Stimulated activated naive B cell treated with anti-CD40 and anti-IgM and Interleukin-4, amounts not matched to agents 10 μg/mL and 1 μg/mL and 100 μg/mL, for 72 hours (primary cell): ENCODE measurements around the gene JPH3.
A peak's percentile ranks its signal among the peaks of the same experiment; 100 is the strongest.

ENCODE experiments used
- ATAC-seq, 2 donors: fragments of 150-1000 bp; cut with Tn5 transposase; replicated peaks; 2 replicates each; pipeline ENCODE4 v1.10.0; 2021; ENCODE audit warnings: moderate library complexity in 1 of 2
- DNase-seq: peaks from one replicate; pipeline ENCODE4 v3.0.0; 2021
- H3K27ac Mint-ChIP-seq: one replicate; pipeline ENCODE4 v1.8.0; 2022; ENCODE audit warnings: mild to moderate bottlenecking, mixed read lengths
- H3K27me3 Mint-ChIP-seq, 2 donors: one replicate each; pipeline ENCODE4 v1.8.0; 2022; ENCODE audit warnings: mixed read lengths in 2 of 2
- H3K36me3 Mint-ChIP-seq, 2 donors: one replicate each; pipeline ENCODE4 v1.8.0; 2022; ENCODE audit warnings: mixed read lengths in 2 of 2, mild to moderate bottlenecking in 1 of 2
- H3K4me1 Mint-ChIP-seq, 2 donors: one replicate each; pipeline ENCODE4 v1.8.0; 2022; ENCODE audit warnings: mixed read lengths in 2 of 2, mild to moderate bottlenecking in 1 of 2
- H3K4me3 Mint-ChIP-seq, 2 donors: one replicate each; pipeline ENCODE4 v1.8.0; 2022; ENCODE audit warnings: mild to moderate bottlenecking in 2 of 2, mixed read lengths in 2 of 2, moderate library complexity in 1 of 2
- H3K9me3 Mint-ChIP-seq, 2 donors: one replicate each; pipeline ENCODE4 v1.8.0; 2022; ENCODE audit warnings: mixed read lengths in 2 of 2, mild to moderate bottlenecking in 1 of 2

JPH3 gene

DNA sequence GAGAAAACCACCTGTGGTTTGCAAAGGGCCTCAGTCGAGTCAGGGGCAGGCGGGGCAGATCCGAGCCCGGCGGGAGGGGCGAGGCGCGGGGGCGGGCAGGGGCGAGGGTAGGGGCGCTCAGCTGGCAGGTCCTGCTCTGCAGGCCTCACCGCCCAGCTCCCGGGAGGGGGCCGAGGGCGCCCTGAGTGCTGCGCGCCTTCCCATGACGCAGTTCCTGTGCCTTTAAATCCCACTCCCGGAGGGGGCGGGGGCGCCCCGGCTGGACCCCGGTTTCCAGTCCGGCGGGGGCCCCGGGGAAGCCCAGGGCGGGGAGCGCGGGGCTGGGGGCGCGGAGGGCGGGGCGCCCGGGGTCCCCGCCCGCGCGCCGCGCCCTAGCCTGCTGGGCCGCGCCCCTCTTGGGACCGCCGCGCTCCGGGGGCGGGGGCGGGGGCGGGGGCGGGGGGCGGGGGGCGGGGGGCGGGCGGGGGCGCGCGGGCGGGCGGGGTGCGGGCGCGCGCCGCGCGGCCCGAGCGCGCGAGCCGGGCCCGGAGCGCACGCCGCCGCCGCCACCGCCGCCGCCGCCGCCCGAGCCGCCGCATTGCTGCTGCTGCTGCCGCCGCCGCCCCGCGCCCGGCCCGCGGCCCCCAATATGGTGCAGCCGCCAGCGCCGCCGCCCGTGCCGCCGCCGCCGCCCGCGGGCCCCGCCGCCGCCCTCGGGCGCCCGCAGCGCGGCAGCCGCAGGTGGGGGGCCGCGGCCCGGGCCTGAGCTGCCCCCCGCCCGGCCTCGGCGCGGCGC is at the start of gene JPH3:
TSS of gene JPH3 (plus strand) at position 508 of the 775 bp plus-strand sequence. CDS start 639 bp downstream, outside the sequence.
- Mint-ChIP-seq H3K9me3 (peaks cover 0 to 4% of the 10 kb centered on the region in 2 donors), H3K27me3 (peaks cover 59 to 72% of the 10 kb centered on the region in 2 donors), H3K4me3 (peak within 1 kb of the TSS; percentile 68 to 74), H3K36me3 (peaks cover 0 to 3% of the 10 kb centered on the region in 2 donors), H3K27ac (no peak within 1 kb of the TSS), H3K4me1 (peaks cover 5 to 16% of the 10 kb centered on the region in 2 donors)
- DNase-seq (no peak), ATAC-seq (no peak)

DNA sequence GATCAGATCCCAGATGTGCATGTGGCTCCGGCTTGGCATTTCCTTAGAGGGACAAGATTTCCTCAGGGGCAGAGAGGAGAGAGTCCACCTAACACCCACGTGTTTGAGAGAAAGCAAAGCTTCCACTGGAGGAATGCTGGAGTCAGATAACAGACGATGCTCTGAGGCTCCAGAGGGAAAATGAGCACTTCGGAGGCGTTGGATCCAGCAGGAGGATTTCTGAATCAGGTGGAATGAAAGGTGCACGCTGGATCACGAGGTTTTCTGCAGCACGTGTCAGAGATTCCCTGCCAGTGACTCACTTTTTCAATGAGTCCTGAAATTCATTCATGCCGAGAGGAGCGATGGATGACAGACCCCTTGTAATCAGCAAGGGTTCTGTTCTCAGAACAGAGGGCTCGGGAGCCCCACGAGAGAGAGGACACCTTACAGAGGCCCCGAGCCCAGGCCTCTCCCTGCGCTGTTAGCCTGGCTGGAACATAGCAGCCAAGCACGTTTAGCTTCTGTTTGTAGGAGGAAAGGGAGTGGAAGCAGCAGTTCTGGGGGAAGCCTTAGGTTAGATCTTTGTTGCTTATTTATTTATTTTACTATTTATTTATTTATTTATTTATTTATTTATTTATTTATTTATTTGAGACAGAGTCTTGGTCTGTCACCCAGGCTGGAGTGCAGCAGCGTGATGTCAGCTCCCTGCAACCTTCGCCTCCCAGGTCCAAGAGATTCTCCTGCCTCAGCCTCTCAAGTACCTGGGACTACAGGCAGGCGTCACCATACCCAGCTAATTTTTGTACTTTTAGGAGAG is 49.3 kb upstream of the JPH3 start:
- Mint-ChIP-seq H3K4me3 (no peak overlapping the region), H3K9me3 (no peaks in the 10 kb centered on the region), H3K27me3 (peaks cover 34 to 58% of the 10 kb centered on the region in 2 donors), H3K27ac (no peak overlapping the region), H3K4me1 (peaks cover 0 to 4% of the 10 kb centered on the region in 2 donors), H3K36me3 (no peaks in the 10 kb centered on the region)
- ATAC-seq (no peak), DNase-seq (no peak)

DNA sequence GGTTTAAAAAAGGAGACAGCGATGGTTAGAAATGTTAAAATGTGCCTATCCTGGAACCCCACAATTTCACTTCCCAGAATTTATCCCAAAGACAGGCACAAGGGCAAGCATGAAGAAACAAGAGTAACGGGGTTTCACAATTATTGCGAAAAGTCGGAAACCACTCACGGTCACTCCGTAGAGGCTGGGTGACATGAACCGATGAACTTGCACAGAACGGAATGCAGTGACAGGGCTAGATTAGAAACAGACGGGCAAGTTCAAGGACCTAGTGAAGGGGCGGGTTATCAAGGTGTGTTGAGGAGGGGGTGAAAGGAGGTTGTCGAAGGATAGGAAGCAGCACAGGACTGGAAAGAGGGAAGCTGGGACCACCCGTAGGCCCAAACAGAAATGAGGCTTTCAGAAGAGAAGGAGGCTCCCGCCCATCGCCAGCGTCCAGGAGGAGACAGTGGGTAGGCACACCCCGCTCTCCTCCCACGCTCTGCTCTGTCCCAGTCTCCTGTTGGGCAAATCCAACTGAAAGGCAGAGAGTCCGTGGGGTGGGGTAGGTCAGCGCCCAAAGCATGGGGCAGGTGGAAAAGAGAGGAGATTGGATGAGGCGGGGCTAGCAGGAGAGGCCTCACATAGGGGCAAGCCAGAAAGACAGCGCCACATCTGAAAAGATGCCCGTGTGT is 47.4 kb upstream of the JPH3 start:
- no peaks in the 10 kb centered on the region for H3K36me3 Mint-ChIP-seq
- H3K27me3 Mint-ChIP-seq: peaks cover 39 to 58% of the 10 kb centered on the region in 2 donors
- DNase-seq (no peak), ATAC-seq (no peak)
- H3K9me3 Mint-ChIP-seq: peaks cover 1 to 2% of the 10 kb centered on the region in 2 donors
- H3K4me1 Mint-ChIP-seq: peaks cover 0 to 1% of the 10 kb centered on the region in 2 donors
- no peak overlapping the region for H3K4me3 Mint-ChIP-seq
- no peak overlapping the region for H3K27ac Mint-ChIP-seq

DNA sequence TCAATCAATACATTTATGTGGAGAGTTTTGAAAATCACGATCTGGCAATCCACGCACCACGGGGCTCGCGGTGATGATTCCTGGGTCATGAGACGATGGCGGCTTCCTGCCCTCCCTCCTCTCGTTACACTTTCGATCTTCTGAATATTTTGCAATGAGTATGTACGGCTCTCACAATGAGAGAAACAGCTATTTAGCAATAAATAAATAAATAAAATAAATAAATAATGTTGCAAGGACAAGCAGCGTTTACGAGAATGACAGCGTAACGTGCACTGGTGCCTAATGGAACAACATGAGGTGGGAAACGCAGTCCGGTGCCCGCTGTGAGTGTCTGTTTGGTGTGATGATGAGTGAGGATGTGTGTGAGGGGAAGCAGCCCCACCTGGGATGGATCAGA is 46.7 kb upstream of the JPH3 start:
- ATAC-seq: no peak

DNA sequence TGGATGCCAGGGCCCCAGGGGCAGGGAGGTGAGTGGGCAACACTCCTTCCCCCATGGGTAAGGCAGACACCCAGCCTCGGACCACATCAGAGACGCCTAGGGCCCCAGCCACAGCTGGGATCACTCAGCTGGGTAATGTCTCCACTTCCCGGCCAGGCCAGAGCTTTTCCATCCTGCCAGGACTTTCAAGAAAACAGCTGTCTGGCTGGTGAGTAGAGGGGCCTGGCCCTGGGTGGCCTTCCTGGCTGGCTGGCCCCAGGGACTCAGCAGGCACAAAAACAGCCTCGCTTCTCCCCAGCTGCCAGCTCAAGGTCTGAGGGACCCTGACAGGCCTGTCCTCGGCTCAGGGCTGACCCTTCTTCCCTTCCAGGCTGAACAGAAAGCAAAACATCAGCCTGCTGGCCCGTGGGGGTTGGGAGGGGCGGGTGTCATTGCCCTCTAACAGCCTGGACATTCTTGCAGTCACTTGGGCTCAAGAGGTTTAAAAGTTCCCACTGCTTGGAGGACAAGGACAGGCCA is 45.3 kb upstream of the JPH3 start:
- H3K27ac Mint-ChIP-seq: no peak overlapping the region
- H3K36me3 Mint-ChIP-seq: no peaks in the 10 kb centered on the region
- no peak overlapping the region for H3K4me3 Mint-ChIP-seq
- H3K27me3 Mint-ChIP-seq: peaks cover 40 to 54% of the 10 kb centered on the region in 2 donors
- H3K9me3 Mint-ChIP-seq: peaks cover 6 to 7% of the 10 kb centered on the region in 2 donors
- no peak for ATAC-seq
- no peak for DNase-seq
- no peaks in the 10 kb centered on the region for H3K4me1 Mint-ChIP-seq

More for the DNA sequence above, 46.7 kb upstream of the JPH3 start:
- Mint-ChIP-seq H3K27ac (no peak overlapping the region), H3K27me3 (peaks cover 40 to 61% of the 10 kb centered on the region in 2 donors), H3K9me3 (peaks cover 6 to 7% of the 10 kb centered on the region in 2 donors), H3K4me3 (no peak overlapping the region), H3K4me1 (no peaks in the 10 kb centered on the region), H3K36me3 (no peaks in the 10 kb centered on the region)
- no peak for DNase-seq

GRCh38 chr16:87558682-87559081 is 43.6 kb upstream of the JPH3 start:
- Mint-ChIP-seq H3K4me3 (no peak overlapping the region), H3K36me3 (peaks cover 0 to 1% of the 10 kb centered on the region in 2 donors), H3K9me3 (peaks cover 9% of the 10 kb centered on the region in 2 donors), H3K27ac (no peak overlapping the region), H3K27me3 (peaks cover 32 to 45% of the 10 kb centered on the region in 2 donors), H3K4me1 (no peaks in the 10 kb centered on the region)
- DNase-seq: no peak
- no peak for ATAC-seq

- no peak for DNase-seq
- no peak overlapping the region for H3K4me3 Mint-ChIP-seq
- no peak overlapping the region for H3K27ac Mint-ChIP-seq
- ATAC-seq: no peak
- peaks cover 12 to 18% of the 10 kb centered on the region in 2 donors for H3K9me3 Mint-ChIP-seq
- peaks cover 0 to 1% of the 10 kb centered on the region in 2 donors for H3K36me3 Mint-ChIP-seq
- H3K27me3 Mint-ChIP-seq: peaks cover 26 to 39% of the 10 kb centered on the region in 2 donors
- no peaks in the 10 kb centered on the region for H3K4me1 Mint-ChIP-seq
Observed at GRCh38 chr16:87559945-87560344, 42.4 kb upstream of the JPH3 start.

GRCh38 chr16:87560428-87561199 is 41.7 kb upstream of the JPH3 start:
- Mint-ChIP-seq H3K4me1 (no peaks in the 10 kb centered on the region), H3K36me3 (peaks cover 0 to 1% of the 10 kb centered on the region in 2 donors), H3K27ac (no peak overlapping the region), H3K9me3 (peaks cover 12 to 18% of the 10 kb centered on the region in 2 donors), H3K27me3 (peaks cover 24 to 34% of the 10 kb centered on the region in 2 donors), H3K4me3 (no peak overlapping the region)
- ATAC-seq (peak; percentile 52 to 61), DNase-seq (peak; percentile 4)

- no peak for DNase-seq
- Mint-ChIP-seq H3K27me3 (peaks cover 19 to 29% of the 10 kb centered on the region in 2 donors), H3K4me3 (no peak overlapping the region), H3K36me3 (peaks cover 0 to 1% of the 10 kb centered on the region in 2 donors), H3K9me3 (peaks cover 12 to 18% of the 10 kb centered on the region in 2 donors), H3K4me1 (no peaks in the 10 kb centered on the region), H3K27ac (no peak overlapping the region)
- no peak for ATAC-seq
Observed at GRCh38 chr16:87561200-87562105, 40.9 kb upstream of the JPH3 start.

DNA sequence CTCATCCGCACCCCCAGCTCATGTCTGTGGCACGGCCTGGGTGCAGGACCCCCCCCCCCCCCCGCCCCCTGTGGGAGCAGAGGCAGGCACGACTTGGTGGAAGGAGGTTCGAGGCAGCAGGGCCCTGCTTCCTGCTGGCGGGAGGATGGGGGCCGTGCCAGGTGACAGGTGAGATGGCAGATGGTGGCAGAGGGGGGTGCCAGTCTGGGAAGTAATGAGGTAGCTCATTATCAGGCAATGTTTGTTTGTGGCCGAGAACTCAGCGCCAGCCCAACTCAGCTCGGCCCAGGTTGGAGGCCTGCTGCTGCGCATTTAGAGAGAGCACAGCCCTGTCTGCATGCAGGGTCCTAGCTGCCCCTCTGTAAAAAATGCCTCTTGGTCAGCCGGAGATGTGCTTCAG is 40.1 kb upstream of the JPH3 start:
- Mint-ChIP-seq H3K27ac (no peak overlapping the region), H3K4me1 (no peaks in the 10 kb centered on the region), H3K4me3 (no peak overlapping the region), H3K9me3 (peaks cover 12 to 18% of the 10 kb centered on the region in 2 donors), H3K27me3 (peaks cover 19 to 29% of the 10 kb centered on the region in 2 donors), H3K36me3 (peaks cover 0 to 1% of the 10 kb centered on the region in 2 donors)
- DNase-seq: no peak
- no peak for ATAC-seq

- ATAC-seq (no peak), DNase-seq (no peak)
- Mint-ChIP-seq H3K4me3 (no peak overlapping the region), H3K9me3 (peaks cover 12 to 18% of the 10 kb centered on the region in 2 donors), H3K36me3 (peaks cover 0 to 1% of the 10 kb centered on the region in 2 donors), H3K4me1 (no peaks in the 10 kb centered on the region), H3K27ac (no peak overlapping the region), H3K27me3 (peaks cover 19 to 27% of the 10 kb centered on the region in 2 donors)
Observed at GRCh38 chr16:87563022-87563421, 39.3 kb upstream of the JPH3 start.

- no peak overlapping the region for H3K27ac Mint-ChIP-seq
- no peak for ATAC-seq
- DNase-seq: no peak
- H3K4me1 Mint-ChIP-seq: no peaks in the 10 kb centered on the region
- H3K27me3 Mint-ChIP-seq: peaks cover 10 to 20% of the 10 kb centered on the region in 2 donors
- peaks cover 11 to 18% of the 10 kb centered on the region in 2 donors for H3K9me3 Mint-ChIP-seq
- H3K36me3 Mint-ChIP-seq: peaks cover 0 to 1% of the 10 kb centered on the region in 2 donors
- no peak overlapping the region for H3K4me3 Mint-ChIP-seq
Observed at GRCh38 chr16:87563714-87564523, 38.4 kb upstream of the JPH3 start.
